Karpas-422 (cell line): ENCODE data around the gene H2BK1. TPM values are rescaled to one million over a fixed set of nuclear protein-coding genes. Genes with fewer than 3 reads are reported as not detected.

Source experiments
- DNase-seq: peaks from one replicate; pipeline ENCODE4 v3.0.0-alpha.2; 2015
- H2AFZ ChIP-seq: fragments of 200-600 bp; sonication (generic); 2 replicates; pipeline ENCODE4 v1.6.1; 2014; ENCODE audit warnings: antibody characterized with exemption, low read length, mixed read lengths
- H3K27ac ChIP-seq: fragments of 200-600 bp; sonication (generic); 2 replicates; pipeline ENCODE4 v1.5.1; 2014; ENCODE audit warnings: mild to moderate bottlenecking, low read length, moderate library complexity
- H3K27me3 ChIP-seq: fragments of 200-600 bp; sonication (generic); 2 replicates; pipeline ENCODE4 v1.6.1; 2014; ENCODE audit warnings: low read length, mixed read lengths
- H3K36me3 ChIP-seq: fragments of 200-600 bp; sonication (generic); 2 replicates; pipeline ENCODE4 v1.6.1; 2014; ENCODE audit warnings: low read length, mixed read lengths; ENCODE audit not compliant: insufficient read depth
- H3K4me1 ChIP-seq: fragments of 200-600 bp; sonication (generic); 2 replicates; pipeline ENCODE4 v1.6.1; 2014; ENCODE audit warnings: mild to moderate bottlenecking, low read length, mixed read lengths
- H3K4me2 ChIP-seq: fragments of 200-600 bp; sonication (generic); 2 replicates; pipeline ENCODE4 v1.6.1; 2014; ENCODE audit warnings: low read length, low read depth, mild to moderate bottlenecking; ENCODE audit not compliant: poor library complexity, severe bottlenecking
- H3K4me3 ChIP-seq: fragments of 200-600 bp; sonication (generic); 2 replicates; pipeline ENCODE4 v1.5.1; 2014; ENCODE audit warnings: mild to moderate bottlenecking, antibody characterized with exemption, low read length, mixed read lengths
- H3K79me2 ChIP-seq: fragments of 200-600 bp; sonication (generic); 2 replicates; pipeline ENCODE4 v1.6.1; 2014; ENCODE audit warnings: mild to moderate bottlenecking, low read length, mixed read lengths
- H3K9ac ChIP-seq: fragments of 200-600 bp; sonication (generic); 2 replicates; pipeline ENCODE4 v1.6.0; 2014; ENCODE audit warnings: low read length
- H3K9me2 ChIP-seq: fragments of 200-600 bp; sonication (generic), shearing (Covaris generic); replicated peaks from 2 replicates; pipeline ENCODE4 v1.6.0; 2014; ENCODE audit warnings: mild to moderate bottlenecking, low read length, moderate library complexity; ENCODE audit not compliant: insufficient read depth
- H3K9me3 ChIP-seq: fragments of 300-700, 200-600 bp; sonication (generic); 2 replicates; pipeline ENCODE4 v1.6.1; 2014; ENCODE audit warnings: low read length, mixed read lengths
- H4K20me1 ChIP-seq: fragments of 200-600 bp; sonication (generic); 2 replicates; pipeline ENCODE4 v1.6.1; 2014; ENCODE audit warnings: mild to moderate bottlenecking, antibody characterized with exemption, low read length, low read depth; ENCODE audit not compliant: insufficient read depth
- total RNA-seq: library from RNA; depleted of rRNA; stranded (reverse); fragments of >200 nt; shearing (Covaris generic); gene quantifications from 2 replicates; pipeline ENCODE4 v1.2.3, GENCODE V29; 2014; ENCODE audit warnings: low replicate concordance

Gene H2BK1
- total RNA-seq, 1 experiment from 2014 or later = not detected

DNA sequence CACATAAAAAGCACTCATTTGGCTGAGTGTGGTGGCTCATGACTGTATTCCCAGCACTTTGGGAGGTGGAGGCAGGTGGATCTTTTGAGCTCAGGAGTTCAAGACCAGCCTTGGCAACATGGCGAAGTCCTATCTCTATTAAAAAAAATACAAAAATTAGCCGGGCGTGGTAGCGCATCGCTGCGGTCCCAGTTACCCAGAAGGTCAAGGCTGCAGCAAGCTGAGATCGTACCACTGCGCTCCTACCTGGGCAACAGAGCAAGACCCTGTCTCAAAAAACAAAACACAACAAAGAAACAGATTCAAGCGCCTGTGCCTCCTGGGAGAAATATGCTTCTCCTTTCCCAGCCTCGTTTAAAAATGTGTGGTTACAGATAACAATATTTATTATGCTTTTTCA is 19.0 kb upstream of the H2BK1 start:
- Histone ChIP-seq H3K4me3 (no peak overlapping the region), H3K4me1 (peaks cover 39% of the 10 kb centered on the region), H3K27ac (no peak overlapping the region), H3K9ac (no peak overlapping the region), H4K20me1 (peaks cover 22% of the 10 kb centered on the region; the same call in 1 of the 2 replicates), H3K9me3 (no peaks in the 10 kb centered on the region), H2AFZ (no peak overlapping the region), H3K36me3 (peaks cover 14% of the 10 kb centered on the region; the same call in 1 of the 2 replicates), H3K4me2 (no peak overlapping the region), H3K79me2 (peaks cover 43% of the 10 kb centered on the region), H3K9me2 (no peaks in the 10 kb centered on the region), H3K27me3 (no peaks in the 10 kb centered on the region)
- DNase-seq = no peak

- no peak overlapping the region for H3K27ac ChIP-seq
- H3K4me1 ChIP-seq = peaks cover 30% of the 10 kb centered on the region
- no peaks in the 10 kb centered on the region for H3K27me3 ChIP-seq
- peaks cover 14% of the 10 kb centered on the region; the same call in 1 of the 2 replicates for H4K20me1 ChIP-seq
- H3K9me3 ChIP-seq = no peaks in the 10 kb centered on the region
- H3K9me2 ChIP-seq = no peaks in the 10 kb centered on the region
- H3K36me3 ChIP-seq = peaks cover 22% of the 10 kb centered on the region
- H3K4me2 ChIP-seq = peak overlapping the region; percentile 77
- DNase-seq = no peak
- H2AFZ ChIP-seq = 0 out of 2 replicates have a peak overlapping the region, but pooled peaks have one; percentile 40
- H3K4me3 ChIP-seq = peak overlapping the region; percentile 68
- H3K79me2 ChIP-seq = peaks cover 33% of the 10 kb centered on the region
- peak overlapping the region; percentile 70 for H3K9ac ChIP-seq
These were observed 18.0 kb upstream of the H2BK1 start for GRCh38 chr7:151228024-151228866.

GRCh38 chr7:151226875-151227782 is 16.8 kb upstream of the H2BK1 start, which contains the start of gene ABCF2:
TSS of gene ABCF2 (minus strand) at chr7:151227205. CDS start at chr7:151226458, 747 bp downstream.
- Histone ChIP-seq H4K20me1 (peaks cover 9% of the 10 kb centered on the region; the same call in 1 of the 2 replicates), H3K9me2 (no peaks in the 10 kb centered on the region), H3K36me3 (peaks cover 30% of the 10 kb centered on the region), H3K9ac (peak within 1 kb of the TSS; percentile 70), H3K9me3 (no peaks in the 10 kb centered on the region), H3K4me2 (peak within 1 kb of the TSS; percentile 87), H3K27ac (no peak within 1 kb of the TSS), H3K79me2 (peaks cover 24% of the 10 kb centered on the region), H3K27me3 (no peaks in the 10 kb centered on the region), H3K4me1 (peaks cover 29% of the 10 kb centered on the region), H2AFZ (peak within 1 kb of the TSS; percentile 40; the same call in 1 of the 2 replicates), H3K4me3 (peak within 1 kb of the TSS; percentile 68)
- DNase-seq = peak; percentile 99

- Histone ChIP-seq H3K27ac (no peak overlapping the region), H3K4me2 (peak overlapping the region; percentile 87), H3K4me3 (peak overlapping the region; percentile 68), H3K9ac (peak overlapping the region; percentile 70), H2AFZ (no peak overlapping the region), H4K20me1 (peaks cover 9% of the 10 kb centered on the region; the same call in 1 of the 2 replicates), H3K9me3 (no peaks in the 10 kb centered on the region), H3K9me2 (no peaks in the 10 kb centered on the region), H3K79me2 (peaks cover 24% of the 10 kb centered on the region), H3K36me3 (peaks cover 30% of the 10 kb centered on the region), H3K4me1 (peaks cover 24% of the 10 kb centered on the region), H3K27me3 (no peaks in the 10 kb centered on the region)
- no peak for DNase-seq
These were observed 16.2 kb upstream of the H2BK1 start for GRCh38 chr7:151226560-151226874.

GRCh38 chr7:151225948-151226510 is 15.7 kb upstream of the H2BK1 start:
- peaks cover 30% of the 10 kb centered on the region for H3K36me3 ChIP-seq
- H3K9ac ChIP-seq = peak overlapping the region; percentile 70
- no peaks in the 10 kb centered on the region for H3K9me2 ChIP-seq
- no peak overlapping the region for H2AFZ ChIP-seq
- peaks cover 24% of the 10 kb centered on the region for H3K79me2 ChIP-seq
- no peak overlapping the region for H3K27ac ChIP-seq
- peak overlapping the region; percentile 68 for H3K4me3 ChIP-seq
- H3K4me2 ChIP-seq = peak overlapping the region; percentile 87
- peaks cover 19% of the 10 kb centered on the region for H3K4me1 ChIP-seq
- H4K20me1 ChIP-seq = peaks cover 9% of the 10 kb centered on the region; the same call in 1 of the 2 replicates
- H3K9me3 ChIP-seq = no peaks in the 10 kb centered on the region
- no peak for DNase-seq
- H3K27me3 ChIP-seq = no peaks in the 10 kb centered on the region

DNA sequence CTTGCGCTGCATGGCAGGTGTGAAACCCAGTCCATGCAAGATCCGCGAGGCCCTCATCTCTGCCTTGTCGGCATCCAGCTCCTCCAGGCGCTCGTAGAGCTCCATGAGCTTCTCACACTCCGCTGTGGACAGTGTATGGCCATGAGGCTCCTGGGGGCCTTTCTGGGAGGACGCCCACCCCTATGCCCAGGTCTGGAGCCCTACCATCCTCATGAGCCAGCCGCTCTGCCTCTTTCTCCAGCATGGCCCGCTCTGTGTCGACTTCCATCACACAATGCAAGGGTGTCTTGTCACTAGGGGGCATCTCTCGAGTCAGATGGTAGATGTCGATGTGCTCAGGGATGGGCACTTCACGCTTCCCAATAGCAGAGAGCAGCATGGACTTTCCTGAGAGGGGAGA is 13.4 kb upstream of the H2BK1 start:
- Histone ChIP-seq H3K27me3 (no peaks in the 10 kb centered on the region), H3K36me3 (peaks cover 32% of the 10 kb centered on the region), H3K4me1 (peaks cover 19% of the 10 kb centered on the region), H3K9ac (no peak overlapping the region), H3K79me2 (peaks cover 24% of the 10 kb centered on the region), H3K9me2 (no peaks in the 10 kb centered on the region), H3K9me3 (no peaks in the 10 kb centered on the region), H4K20me1 (peaks cover 9% of the 10 kb centered on the region; the same call in 1 of the 2 replicates), H2AFZ (no peak overlapping the region), H3K4me3 (no peak overlapping the region), H3K4me2 (no peak overlapping the region), H3K27ac (no peak overlapping the region)
- no peak for DNase-seq

DNA sequence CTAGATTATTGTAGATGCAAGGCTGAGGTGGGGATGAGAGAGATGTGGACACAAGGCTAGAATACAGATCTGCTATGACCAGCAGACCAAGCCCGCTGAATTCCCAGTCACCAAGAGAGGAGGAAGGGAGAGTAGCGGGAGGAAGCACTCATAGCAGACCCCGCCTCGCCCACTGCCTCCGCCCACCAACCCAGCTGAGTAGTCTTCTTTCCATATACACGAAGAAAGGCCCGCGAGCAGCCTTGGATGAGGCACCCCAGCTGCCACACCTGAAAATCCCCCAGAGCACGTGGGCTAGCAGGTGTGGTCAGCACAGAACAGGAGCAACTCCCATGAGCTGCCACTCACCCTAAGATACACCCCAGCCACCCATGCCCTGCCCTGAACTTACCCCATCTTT is 7.9 kb upstream of the H2BK1 start:
- Histone ChIP-seq H3K27me3 (no peaks in the 10 kb centered on the region), H3K4me1 (no peaks in the 10 kb centered on the region), H3K4me2 (no peak overlapping the region), H3K4me3 (no peak overlapping the region), H3K9me2 (no peaks in the 10 kb centered on the region), H3K27ac (no peak overlapping the region), H3K9me3 (no peaks in the 10 kb centered on the region), H3K36me3 (peaks cover 41% of the 10 kb centered on the region), H4K20me1 (0 out of 2 replicates have a peak, but pooled peaks cover 6% of the 10 kb centered on the region), H3K79me2 (no peaks in the 10 kb centered on the region), H2AFZ (no peak overlapping the region), H3K9ac (no peak overlapping the region)
- DNase-seq = no peak
